Suppressor macrophage treated with lipopolysaccharide for 1 hour (primary cell): ENCODE data around the gene FRMD4A.
A peak's percentile ranks its signal among the peaks of the same experiment; 100 is the strongest.

Experiments
- DNase-seq, 3 donors: peaks; one replicate each; pipeline ENCODE4 v3.0.0-alpha.2; 2020 to 2022

FRMD4A gene

DNA sequence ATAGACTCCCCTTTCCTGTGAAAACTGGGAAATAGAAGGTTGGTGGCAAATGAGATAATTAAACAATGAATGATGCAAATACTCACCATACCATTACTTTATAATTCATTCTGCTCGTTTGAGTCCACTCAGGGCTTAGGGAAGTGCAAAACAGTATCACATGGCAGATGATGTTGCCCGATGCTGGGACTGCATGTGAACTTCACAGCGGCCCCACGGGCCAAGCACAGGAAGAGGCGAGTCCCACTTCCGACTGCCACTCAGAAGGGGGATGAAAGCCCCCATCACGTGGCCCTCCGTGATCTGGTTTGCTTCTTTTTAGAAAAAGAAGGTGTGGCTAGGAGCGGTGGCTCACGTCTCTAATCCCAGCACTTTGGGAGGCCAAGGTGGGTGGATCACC is 672.5 kb downstream of the FRMD4A start:
- DNase-seq: peak; percentile 5 to 22 (median 19)

DNA sequence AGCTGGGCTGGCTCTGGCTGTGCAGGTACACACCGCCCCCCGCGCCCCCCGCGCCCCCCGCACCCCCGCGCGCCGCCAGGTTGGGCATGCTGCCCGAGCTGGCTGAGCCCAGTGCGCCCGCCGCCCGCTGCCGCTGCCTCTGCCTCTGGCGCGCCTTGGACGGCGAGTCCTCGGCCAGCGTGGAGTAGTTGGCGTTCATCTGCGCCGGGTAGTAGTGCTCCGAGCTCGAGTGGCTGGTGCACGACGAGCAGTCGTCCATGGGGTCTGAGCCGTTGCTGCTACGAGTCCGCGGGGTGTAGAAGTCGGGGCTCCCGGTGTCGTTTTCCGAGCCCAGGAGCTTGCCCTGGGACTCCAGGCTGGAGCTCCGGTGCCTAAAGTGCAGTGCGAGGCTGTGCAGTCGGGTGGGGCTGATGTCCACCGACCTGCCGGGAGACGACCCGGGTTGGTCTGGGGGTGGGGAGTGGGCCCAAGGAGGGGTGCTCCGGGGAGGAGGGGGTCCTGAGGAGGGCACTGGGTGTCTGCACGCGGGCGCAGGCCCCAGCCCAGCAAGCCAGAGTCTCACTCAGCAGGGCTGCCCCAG is 673.5 kb downstream of the FRMD4A start:
- DNase-seq: no peak

GRCh38 chr10:13656337-13657100 is 674.2 kb downstream of the FRMD4A start:
- DNase-seq: no peak

- no peak for DNase-seq
These were observed 675.9 kb downstream of the FRMD4A start for GRCh38 chr10:13654846-13655245.

GRCh38 chr10:13654118-13654830 is 676.5 kb downstream of the FRMD4A start:
- DNase-seq: no peak

- DNase-seq: no peak
These were observed 677.9 kb downstream of the FRMD4A start for GRCh38 chr10:13652860-13653259.

DNA sequence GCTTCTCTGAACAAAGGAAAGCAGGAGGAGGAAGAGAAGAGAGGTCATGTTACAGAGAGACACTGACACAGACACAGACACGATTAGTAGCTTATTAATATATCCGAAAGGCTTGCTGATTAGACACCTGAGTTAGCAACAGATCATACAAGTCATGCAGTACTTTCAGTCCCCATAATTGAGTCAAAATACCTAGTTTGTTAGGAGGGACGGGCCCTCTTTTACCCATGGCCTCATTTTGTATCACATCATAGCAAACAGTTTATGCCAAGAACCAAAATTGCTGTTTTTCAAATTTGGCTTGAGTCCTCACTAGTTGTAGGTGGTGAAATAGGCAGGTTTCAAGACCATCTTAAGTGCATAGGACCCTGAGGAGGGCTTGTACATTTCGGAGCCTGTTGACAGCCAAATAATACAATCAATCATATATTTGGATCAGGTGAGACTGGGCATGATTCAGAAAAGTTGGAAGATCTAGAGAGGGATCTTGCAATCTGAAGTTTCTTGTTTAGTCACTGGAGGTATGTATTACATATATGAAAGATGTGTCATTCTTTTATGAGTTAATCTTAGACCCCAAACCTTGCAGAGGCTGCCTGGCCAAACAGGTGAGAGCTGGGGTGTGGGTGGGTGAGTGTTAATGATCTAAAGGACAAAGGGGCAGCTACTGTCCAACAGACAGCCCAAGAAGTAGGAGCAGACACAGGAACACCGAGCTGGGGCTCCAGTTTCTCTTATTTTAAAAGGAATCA is 678.6 kb downstream of the FRMD4A start:
- no peak for DNase-seq

- no peak for DNase-seq
These were observed 679.8 kb downstream of the FRMD4A start for GRCh38 chr10:13650961-13651360.

- no peak for DNase-seq
These were observed 680.7 kb downstream of the FRMD4A start for GRCh38 chr10:13649844-13650520.

GRCh38 chr10:13648425-13648824 is 682.3 kb downstream of the FRMD4A start:
- no peak for DNase-seq

DNA sequence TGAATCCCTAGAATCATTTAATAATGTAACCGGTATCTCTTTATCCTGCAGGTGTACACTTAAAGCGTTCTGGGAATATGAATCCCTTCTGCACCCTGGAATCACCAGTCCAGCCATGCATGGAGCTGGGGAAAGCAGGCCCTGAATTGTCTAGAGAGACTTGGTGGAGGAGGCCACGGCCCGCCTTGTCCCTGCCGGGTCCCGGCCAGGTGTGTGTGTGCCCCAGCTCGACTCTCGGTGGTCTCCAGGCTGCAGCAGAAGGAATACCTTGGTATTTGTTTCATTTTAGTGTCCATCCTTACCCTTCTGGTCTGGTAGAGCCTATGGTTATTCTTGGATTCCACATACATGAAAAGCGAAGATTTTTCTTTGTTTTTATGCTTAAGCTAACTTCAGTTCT is 685.9 kb downstream of the FRMD4A start:
- DNase-seq: no peak

DNA sequence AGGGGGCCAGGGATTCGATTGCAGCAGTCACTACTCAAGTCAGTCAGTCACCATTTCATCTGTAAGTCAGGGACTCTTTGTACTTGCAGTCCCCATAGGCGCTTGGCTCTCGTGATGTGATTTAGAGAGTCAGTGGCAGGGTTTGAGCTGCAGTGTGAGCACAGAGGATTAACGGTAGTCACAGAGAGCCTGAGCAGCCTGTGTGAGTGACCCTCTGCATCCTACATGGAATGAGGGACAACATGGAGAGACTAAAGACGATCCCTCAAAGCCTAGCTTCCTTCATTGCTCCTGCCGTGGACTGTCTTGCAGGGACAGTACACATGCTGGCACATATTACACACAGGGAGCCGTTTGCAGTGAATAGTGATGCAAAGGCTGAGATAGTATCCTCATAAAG is 687.7 kb downstream of the FRMD4A start:
- no peak for DNase-seq

GRCh38 chr10:13642293-13642692 is 688.4 kb downstream of the FRMD4A start:
- DNase-seq: no peak

DNA sequence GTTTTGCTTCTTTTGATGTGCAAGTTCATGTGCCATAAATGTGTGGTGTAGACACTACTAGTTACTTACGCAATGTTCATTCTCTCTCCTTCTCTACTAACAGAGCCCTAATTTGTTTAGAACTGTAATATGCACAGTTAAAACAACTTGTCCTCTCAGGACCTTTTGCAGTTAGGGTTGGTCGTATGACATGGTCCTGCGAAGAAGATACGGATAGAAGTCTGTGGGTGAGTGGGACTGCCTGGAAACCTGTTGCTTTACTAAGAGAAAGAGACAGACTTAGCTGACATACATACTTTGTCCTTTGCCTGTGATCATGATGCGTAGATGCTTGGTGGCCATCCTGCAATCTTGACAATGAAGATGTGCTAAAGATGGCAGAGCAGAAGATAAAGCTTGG is 692.8 kb downstream of the FRMD4A start:
- no peak for DNase-seq

GRCh38 chr10:13637303-13637856 is 693.3 kb downstream of the FRMD4A start:
- no peak for DNase-seq

- no peak for DNase-seq
These were observed 693.9 kb downstream of the FRMD4A start for GRCh38 chr10:13636776-13637175.

GRCh38 chr10:13634207-13634606 is 696.5 kb downstream of the FRMD4A start:
- peak; percentile 16 to 45 (median 36) for DNase-seq

DNA sequence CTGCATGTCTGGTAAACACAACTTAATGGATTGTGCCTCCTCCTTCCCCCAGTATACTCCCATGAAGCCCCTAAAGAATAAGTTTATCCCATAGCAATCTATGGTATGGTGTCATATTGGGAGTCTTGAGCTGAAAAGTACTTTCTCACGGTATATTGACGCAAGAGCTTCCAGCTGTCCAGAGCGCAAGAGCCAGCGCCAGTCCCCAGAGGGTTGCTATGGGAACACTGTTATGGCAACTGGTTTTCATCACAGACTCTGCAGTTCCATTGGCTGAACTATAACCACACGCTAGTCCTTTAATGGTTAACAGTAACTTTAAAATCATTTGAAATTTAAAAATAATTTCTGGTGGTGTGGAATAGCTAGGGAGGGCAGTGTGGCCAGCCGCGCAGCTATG is 697.0 kb downstream of the FRMD4A start:
- DNase-seq: no peak

GRCh38 chr10:13632884-13633440 is 697.8 kb downstream of the FRMD4A start:
- no peak for DNase-seq

- peak in 1 of 3 donors; percentile 23 for DNase-seq
These were observed 698.3 kb downstream of the FRMD4A start for GRCh38 chr10:13632440-13632839.

DNA sequence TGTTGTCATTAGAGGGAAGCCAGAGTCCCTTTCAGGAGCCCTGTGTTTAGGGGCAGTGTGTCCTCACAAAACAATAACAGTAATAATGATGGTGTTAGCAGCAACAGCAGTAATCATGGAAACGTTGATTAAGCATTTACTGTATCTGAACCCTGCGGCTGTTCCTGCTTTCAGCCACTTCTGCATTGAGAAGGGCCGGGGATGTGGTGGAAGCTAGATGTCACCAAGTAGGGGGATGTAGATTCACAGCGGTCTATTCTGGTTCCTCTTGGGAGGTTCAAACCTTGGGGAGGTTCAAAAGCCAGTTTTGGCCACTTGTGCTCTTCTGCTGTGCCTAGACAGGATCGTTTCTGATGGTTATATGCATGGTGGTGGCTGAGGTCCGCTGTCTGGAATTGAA is 699.1 kb downstream of the FRMD4A start:
- DNase-seq: peak; percentile 25 to 40 (median 27)

DNA sequence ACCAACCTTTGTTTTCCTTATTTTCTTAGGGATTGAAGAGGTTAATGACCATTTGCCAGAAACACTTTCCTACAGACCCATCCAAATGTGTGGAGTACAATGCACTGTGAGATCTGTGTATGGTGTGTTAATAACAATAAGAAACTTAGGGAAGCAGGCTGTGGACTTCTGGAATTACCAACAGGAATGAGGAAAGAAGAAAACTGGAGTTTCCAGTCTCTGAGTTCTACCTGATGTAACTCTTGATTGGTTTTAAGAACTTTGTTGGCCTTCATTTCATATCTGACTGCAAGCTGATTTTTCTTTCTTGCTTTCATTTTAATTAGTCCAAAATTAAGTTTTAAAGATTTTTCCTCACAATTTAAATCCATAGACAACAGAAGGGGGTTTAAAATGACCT is 700.5 kb downstream of the FRMD4A start:
- no peak for DNase-seq
